ENCODE measurements around the gene ZNF362.

Gene ZNF362

GRCh38 chr1:33343539-33343938 is 87.2 kb downstream of the ZNF362 start:
- no peak for DNase-seq (ENCODE audit: low spot score)
- Mint-ChIP-seq H3K27ac (no peak overlapping the region), H3K4me1 (ENCODE audit: low read depth) (peaks cover 37% of the 10 kb centered on the region), H3K36me3 (ENCODE audit: low read depth) (peaks cover 34% of the 10 kb centered on the region), H3K4me3 (no peak overlapping the region), H3K9me3 (no peaks in the 10 kb centered on the region), H3K27me3 (ENCODE audit: low read depth) (no peaks in the 10 kb centered on the region)

GRCh38 chr1:33344896-33345560 is 88.7 kb downstream of the ZNF362 start:
- no peaks in the 10 kb centered on the region for H3K27me3 Mint-ChIP-seq (ENCODE audit: low read depth)
- H3K36me3 Mint-ChIP-seq (ENCODE audit: low read depth), result peaks cover 34% of the 10 kb centered on the region
- H3K9me3 Mint-ChIP-seq, result no peaks in the 10 kb centered on the region
- H3K4me3 Mint-ChIP-seq, result no peak overlapping the region
- no peak for DNase-seq (ENCODE audit: low spot score)
- H3K4me1 Mint-ChIP-seq (ENCODE audit: low read depth), result peaks cover 35% of the 10 kb centered on the region
- no peak overlapping the region for H3K27ac Mint-ChIP-seq

DNA sequence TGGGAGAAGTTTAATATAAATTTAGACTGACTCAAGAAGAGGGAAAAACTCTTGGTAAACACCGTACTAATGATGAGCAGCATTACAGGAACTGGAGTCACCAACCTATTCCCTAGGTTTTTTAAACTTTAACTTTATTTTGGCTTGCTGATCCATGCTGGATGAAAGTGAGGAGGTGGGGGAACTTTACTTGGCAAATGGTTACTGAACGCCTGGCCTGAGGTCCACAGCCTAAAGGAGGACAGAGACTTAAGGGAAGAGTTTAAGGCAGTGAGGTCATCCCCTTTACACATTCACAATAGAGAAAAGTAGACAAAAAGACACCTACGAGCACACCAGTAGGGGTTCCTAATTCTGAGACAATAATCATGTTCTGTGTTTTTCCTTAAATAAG is 90.2 kb downstream of the ZNF362 start:
- H3K27me3 Mint-ChIP-seq (ENCODE audit: low read depth), result peaks cover 3% of the 10 kb centered on the region
- no peaks in the 10 kb centered on the region for H3K9me3 Mint-ChIP-seq
- H3K4me1 Mint-ChIP-seq (ENCODE audit: low read depth), result peaks cover 48% of the 10 kb centered on the region
- H3K4me3 Mint-ChIP-seq, result peak overlapping the region; percentile 89
- DNase-seq (ENCODE audit: low spot score), result no peak
- H3K27ac Mint-ChIP-seq, result peak overlapping the region; percentile 71
- H3K36me3 Mint-ChIP-seq (ENCODE audit: low read depth), result peaks cover 28% of the 10 kb centered on the region

DNA sequence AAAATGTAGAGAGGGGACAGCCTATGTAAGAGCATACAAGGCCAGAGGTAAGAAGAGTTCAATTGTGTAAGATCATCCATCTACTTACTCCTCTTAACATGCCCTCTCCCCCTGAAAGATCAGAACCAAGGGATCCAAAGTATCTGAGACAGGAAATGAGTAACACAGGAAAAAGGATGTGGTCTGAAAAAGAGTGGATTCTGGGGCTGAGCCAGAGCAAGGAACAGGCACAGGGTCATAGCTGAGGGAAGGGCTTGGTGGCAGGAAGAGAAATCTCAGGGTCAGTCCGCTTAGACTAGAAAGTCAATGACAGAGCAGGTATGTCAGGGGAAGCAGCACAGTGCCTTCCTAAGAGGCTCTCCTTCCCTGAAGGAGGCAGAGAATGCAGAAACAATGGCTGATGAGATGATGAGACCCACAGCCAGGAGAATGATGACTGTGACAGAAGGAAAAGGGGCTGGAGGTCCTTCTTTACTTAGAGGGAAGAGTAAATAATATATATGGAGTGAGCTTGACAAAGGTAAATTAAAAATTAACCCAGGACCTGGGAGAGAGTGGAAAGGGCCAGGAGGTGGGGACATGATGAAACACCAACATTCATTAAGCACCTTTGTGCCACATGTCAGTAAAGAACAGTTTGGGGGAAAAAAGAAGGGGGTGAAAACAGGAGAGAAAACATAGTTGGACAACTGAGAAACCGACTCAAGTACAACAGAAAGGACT is 90.8 kb downstream of the ZNF362 start:
- H3K4me3 Mint-ChIP-seq, result peak overlapping the region; percentile 89
- H3K4me1 Mint-ChIP-seq (ENCODE audit: low read depth), result peaks cover 48% of the 10 kb centered on the region
- peak overlapping the region; percentile 71 for H3K27ac Mint-ChIP-seq
- peaks cover 3% of the 10 kb centered on the region for H3K27me3 Mint-ChIP-seq (ENCODE audit: low read depth)
- H3K36me3 Mint-ChIP-seq (ENCODE audit: low read depth), result peaks cover 28% of the 10 kb centered on the region
- no peak for DNase-seq (ENCODE audit: low spot score)
- H3K9me3 Mint-ChIP-seq, result no peaks in the 10 kb centered on the region

GRCh38 chr1:33347650-33347992 is 91.3 kb downstream of the ZNF362 start:
- H3K9me3 Mint-ChIP-seq, result no peaks in the 10 kb centered on the region
- peaks cover 46% of the 10 kb centered on the region for H3K4me1 Mint-ChIP-seq (ENCODE audit: low read depth)
- no peak for DNase-seq (ENCODE audit: low spot score)
- H3K27me3 Mint-ChIP-seq (ENCODE audit: low read depth), result peaks cover 3% of the 10 kb centered on the region
- H3K4me3 Mint-ChIP-seq, result peak overlapping the region; percentile 89
- no peak overlapping the region for H3K27ac Mint-ChIP-seq
- H3K36me3 Mint-ChIP-seq (ENCODE audit: low read depth), result peaks cover 27% of the 10 kb centered on the region

DNA sequence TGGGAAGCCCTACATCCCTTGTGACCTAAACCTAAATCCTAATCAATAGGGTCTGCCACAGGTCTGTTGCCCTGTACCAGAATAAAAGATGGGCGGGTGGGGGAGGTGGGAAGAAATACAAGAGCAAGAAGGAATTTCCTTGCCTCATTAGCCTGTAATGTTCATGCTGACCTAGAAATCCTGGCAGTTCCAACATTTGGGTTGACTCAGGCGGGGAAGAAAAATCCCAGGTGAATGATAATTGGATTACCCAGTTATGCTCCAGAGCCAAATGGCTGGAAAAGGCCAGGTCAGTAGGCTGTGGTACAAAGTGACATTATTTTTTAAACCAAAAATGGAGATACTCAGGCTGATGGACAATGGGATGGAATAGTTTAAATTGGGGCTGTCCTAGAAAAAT is 91.9 kb downstream of the ZNF362 start:
- H3K27me3 Mint-ChIP-seq (ENCODE audit: low read depth), result peaks cover 3% of the 10 kb centered on the region
- H3K4me1 Mint-ChIP-seq (ENCODE audit: low read depth), result peaks cover 46% of the 10 kb centered on the region
- peak overlapping the region; percentile 89 for H3K4me3 Mint-ChIP-seq
- no peaks in the 10 kb centered on the region for H3K9me3 Mint-ChIP-seq
- peak overlapping the region; percentile 95 for H3K27ac Mint-ChIP-seq
- no peak for DNase-seq (ENCODE audit: low spot score)
- H3K36me3 Mint-ChIP-seq (ENCODE audit: low read depth), result peaks cover 25% of the 10 kb centered on the region

DNA sequence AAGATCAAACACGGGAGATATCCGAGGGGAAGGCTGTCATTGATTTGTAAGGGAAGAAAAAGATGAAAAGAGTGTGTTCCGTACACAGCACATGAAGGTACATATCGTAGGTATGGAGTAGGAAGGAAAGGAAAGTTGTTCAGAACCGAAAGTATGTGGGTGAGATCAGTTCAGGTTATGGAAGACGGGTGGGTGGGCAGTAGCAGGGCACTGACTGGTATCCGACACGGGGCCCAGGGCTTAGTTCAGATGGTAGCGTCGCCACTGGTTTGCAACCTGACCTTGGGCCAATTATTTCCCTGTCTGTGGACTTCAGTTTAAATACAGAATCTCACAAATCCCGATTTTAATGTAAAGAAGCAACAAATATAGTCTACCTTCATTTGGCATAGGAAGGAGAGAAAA is 92.4 kb downstream of the ZNF362 start:
- DNase-seq (ENCODE audit: low spot score), result peak; percentile 14
- H3K36me3 Mint-ChIP-seq (ENCODE audit: low read depth), result peaks cover 21% of the 10 kb centered on the region
- H3K27me3 Mint-ChIP-seq (ENCODE audit: low read depth), result peaks cover 3% of the 10 kb centered on the region
- H3K4me1 Mint-ChIP-seq (ENCODE audit: low read depth), result peaks cover 43% of the 10 kb centered on the region
- H3K9me3 Mint-ChIP-seq, result no peaks in the 10 kb centered on the region
- peak overlapping the region; percentile 95 for H3K27ac Mint-ChIP-seq
- H3K4me3 Mint-ChIP-seq, result peak overlapping the region; percentile 89

GRCh38 chr1:33349081-33349759 is 92.9 kb downstream of the ZNF362 start:
- peak; percentile 42 for DNase-seq (ENCODE audit: low spot score)
- Mint-ChIP-seq H3K4me1 (ENCODE audit: low read depth) (peaks cover 37% of the 10 kb centered on the region), H3K9me3 (no peaks in the 10 kb centered on the region), H3K36me3 (ENCODE audit: low read depth) (peaks cover 21% of the 10 kb centered on the region), H3K27me3 (ENCODE audit: low read depth) (peaks cover 3% of the 10 kb centered on the region), H3K27ac (peak overlapping the region; percentile 95), H3K4me3 (peak overlapping the region; percentile 89)

- DNase-seq (ENCODE audit: low spot score), result peak; percentile 82
- Mint-ChIP-seq H3K4me3 (peak overlapping the region; percentile 92), H3K27me3 (ENCODE audit: low read depth) (peaks cover 3% of the 10 kb centered on the region), H3K27ac (peak overlapping the region; percentile 91), H3K4me1 (ENCODE audit: low read depth) (peaks cover 37% of the 10 kb centered on the region), H3K9me3 (no peaks in the 10 kb centered on the region), H3K36me3 (ENCODE audit: low read depth) (peaks cover 18% of the 10 kb centered on the region)
Measured at GRCh38 chr1:33349778-33350610, 93.7 kb downstream of the ZNF362 start.

Data from T-helper 2 cell treated with Interferon-gamma antibody and Interleukin-4, amounts not matched to agents 5 μg/mL and 100 μg/mL, for 36 hours (primary cell).